Progenitor cell of endocrine pancreas (in vitro differentiated cells): ENCODE data around the gene MTAP. TPM values are rescaled to one million over a fixed set of nuclear protein-coding genes. Genes with fewer than 3 reads are reported as not detected.
A peak's percentile ranks its signal among the peaks of the same experiment; 100 is the strongest.

Experiments
- DNase-seq: peaks from one replicate; pipeline ENCODE4 v3.0.0; 2021; ENCODE audit warnings: low spot score; ENCODE audit not compliant: unreplicated experiment
- H3K27ac Mint-ChIP-seq: 2 replicates; pipeline ENCODE4 v1.8.0; 2021; ENCODE audit warnings: mild to moderate bottlenecking, moderate library complexity, mixed read lengths
- H3K27me3 Mint-ChIP-seq: 2 replicates; pipeline ENCODE4 v1.8.0; 2021; ENCODE audit warnings: mixed read lengths
- H3K36me3 Mint-ChIP-seq: 2 replicates; pipeline ENCODE4 v1.8.0; 2022; ENCODE audit warnings: mixed read lengths; ENCODE audit not compliant: insufficient read depth
- H3K4me1 Mint-ChIP-seq: 2 replicates; pipeline ENCODE4 v1.8.0; 2021; ENCODE audit warnings: low read depth, mixed read lengths
- H3K4me3 Mint-ChIP-seq: 2 replicates; pipeline ENCODE4 v1.8.0; 2021; ENCODE audit warnings: low read depth, mild to moderate bottlenecking, moderate library complexity, mixed read lengths
- H3K9me3 Mint-ChIP-seq: 2 replicates; pipeline ENCODE4 v1.8.0; 2021; ENCODE audit warnings: low read depth, mixed read lengths
- CTCF ChIP-seq: fragments of 200-600 bp; sonication (generic); IDR thresholded peaks from one replicate; pipeline ENCODE4 v1.5.0; 2021; ENCODE audit warnings: antibody characterized with exemption, mild to moderate bottlenecking; ENCODE audit not compliant: unreplicated experiment
- total RNA-seq: library from RNA; stranded (reverse); gene quantifications from 2 replicates; pipeline ENCODE4 v1.2.1, GENCODE V29; 2021

MTAP gene
- total RNA-seq, 1 donor from 2014 or later = 73.4 TPM

DNA sequence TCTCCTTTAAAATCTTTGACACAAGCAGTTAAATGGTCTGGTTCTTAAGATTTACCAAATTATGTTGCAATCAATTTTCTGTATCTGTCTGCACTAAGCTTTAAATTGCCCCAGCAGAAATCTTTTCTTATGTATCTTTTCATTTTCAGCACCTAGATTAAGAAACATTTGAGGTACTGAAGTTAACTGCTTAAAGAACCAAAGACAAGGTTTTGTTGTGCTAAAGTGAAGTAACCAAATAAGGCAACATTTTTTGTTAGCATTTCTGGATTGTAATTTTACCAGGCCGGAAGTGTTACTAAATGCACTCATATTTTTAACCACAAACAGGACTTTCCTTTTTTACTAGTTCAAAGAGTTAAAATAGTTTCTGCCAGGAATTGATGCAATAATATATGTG, 24.1 kb upstream of the MTAP start:
- Mint-ChIP-seq H3K27me3 (no peaks in the 10 kb centered on the region), H3K9me3 (no peaks in the 10 kb centered on the region), H3K36me3 (no peaks in the 10 kb centered on the region), H3K4me1 (peaks cover 14% of the 10 kb centered on the region), H3K4me3 (no peak overlapping the region), H3K27ac (no peak overlapping the region)
- TF ChIP-seq CTCF = no peak
- no peak for DNase-seq

- no peak for DNase-seq
- no peak overlapping the region for H3K27ac Mint-ChIP-seq
- no peaks in the 10 kb centered on the region for H3K27me3 Mint-ChIP-seq
- H3K4me3 Mint-ChIP-seq = no peak overlapping the region
- no peak for TF ChIP-seq CTCF
- H3K4me1 Mint-ChIP-seq = peaks cover 15% of the 10 kb centered on the region
- H3K9me3 Mint-ChIP-seq = no peaks in the 10 kb centered on the region
- no peaks in the 10 kb centered on the region for H3K36me3 Mint-ChIP-seq
Measured at GRCh38 chr9:21779397-21779796, 23.0 kb upstream of the MTAP start.

DNA sequence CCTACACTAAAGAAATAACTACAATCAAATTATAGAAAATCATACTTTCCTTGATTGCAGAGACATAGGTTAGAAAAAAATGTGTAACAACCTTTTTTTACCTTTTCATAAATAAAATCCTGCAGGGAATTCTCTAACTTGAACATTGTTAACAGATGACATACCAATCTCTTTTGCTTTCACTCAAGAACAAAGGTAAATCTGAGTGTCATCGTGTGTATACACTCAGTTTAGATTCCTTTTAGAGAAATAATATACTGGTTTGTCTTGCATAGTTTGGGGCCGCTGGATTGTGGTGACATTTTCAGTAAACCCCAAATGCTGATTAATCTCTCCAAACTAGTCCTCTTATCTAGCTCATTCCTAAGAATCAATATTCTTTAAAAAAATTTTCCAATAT, 20.8 kb upstream of the MTAP start:
- Mint-ChIP-seq H3K27ac (no peak overlapping the region), H3K9me3 (no peaks in the 10 kb centered on the region), H3K27me3 (no peaks in the 10 kb centered on the region), H3K4me1 (peaks cover 15% of the 10 kb centered on the region), H3K4me3 (no peak overlapping the region), H3K36me3 (no peaks in the 10 kb centered on the region)
- no peak for DNase-seq
- TF ChIP-seq CTCF = no peak

DNA sequence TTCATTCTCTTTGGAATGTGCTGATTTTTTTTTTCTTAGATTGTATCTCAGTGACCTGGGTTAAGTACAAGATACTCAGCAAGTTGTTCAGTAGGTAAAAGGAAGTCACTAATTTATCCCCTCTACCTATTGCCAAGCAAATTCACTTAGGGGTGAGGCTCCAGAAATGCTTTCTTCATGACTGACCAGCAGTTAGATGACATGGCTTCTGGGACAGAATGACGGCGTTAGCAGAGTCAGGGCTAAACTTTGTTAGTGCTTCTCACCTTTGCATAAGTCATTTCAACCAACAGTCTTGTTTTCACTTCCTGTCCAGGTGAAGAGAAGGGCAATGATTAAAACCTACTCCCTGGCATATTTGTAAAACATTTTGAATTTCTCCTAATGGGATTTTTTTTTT, 20.2 kb upstream of the MTAP start:
- no peak for DNase-seq
- Mint-ChIP-seq H3K27ac (peak overlapping the region; percentile 23), H3K4me1 (peaks cover 15% of the 10 kb centered on the region), H3K27me3 (no peaks in the 10 kb centered on the region), H3K4me3 (no peak overlapping the region), H3K9me3 (no peaks in the 10 kb centered on the region), H3K36me3 (no peaks in the 10 kb centered on the region)
- no peak for TF ChIP-seq CTCF

- H3K4me3 Mint-ChIP-seq = peak overlapping the region; percentile 12
- peaks cover 14% of the 10 kb centered on the region for H3K4me1 Mint-ChIP-seq
- no peak for DNase-seq
- H3K9me3 Mint-ChIP-seq = no peaks in the 10 kb centered on the region
- H3K27me3 Mint-ChIP-seq = no peaks in the 10 kb centered on the region
- H3K36me3 Mint-ChIP-seq = no peaks in the 10 kb centered on the region
- peak overlapping the region; percentile 46 for H3K27ac Mint-ChIP-seq
- TF ChIP-seq CTCF = no peak
Measured at GRCh38 chr9:21788752-21789151, 13.7 kb upstream of the MTAP start.
